DMS53 treated with DMSO at 0.1 percent for 48 hours (cell line): ENCODE data around the gene TLX2.
"Not testable (repeated sequence)": the region's sequence is repeated elsewhere in the genome, so short reads cannot be mapped to it uniquely, and the experiment has no call there.

ENCODE experiments used
- DNase-seq: peaks from one replicate; lab custom pipeline; 2025; ENCODE audit not compliant: unreplicated experiment; lab: John Stamatoyannopoulos, UW

Gene TLX2

DNA sequence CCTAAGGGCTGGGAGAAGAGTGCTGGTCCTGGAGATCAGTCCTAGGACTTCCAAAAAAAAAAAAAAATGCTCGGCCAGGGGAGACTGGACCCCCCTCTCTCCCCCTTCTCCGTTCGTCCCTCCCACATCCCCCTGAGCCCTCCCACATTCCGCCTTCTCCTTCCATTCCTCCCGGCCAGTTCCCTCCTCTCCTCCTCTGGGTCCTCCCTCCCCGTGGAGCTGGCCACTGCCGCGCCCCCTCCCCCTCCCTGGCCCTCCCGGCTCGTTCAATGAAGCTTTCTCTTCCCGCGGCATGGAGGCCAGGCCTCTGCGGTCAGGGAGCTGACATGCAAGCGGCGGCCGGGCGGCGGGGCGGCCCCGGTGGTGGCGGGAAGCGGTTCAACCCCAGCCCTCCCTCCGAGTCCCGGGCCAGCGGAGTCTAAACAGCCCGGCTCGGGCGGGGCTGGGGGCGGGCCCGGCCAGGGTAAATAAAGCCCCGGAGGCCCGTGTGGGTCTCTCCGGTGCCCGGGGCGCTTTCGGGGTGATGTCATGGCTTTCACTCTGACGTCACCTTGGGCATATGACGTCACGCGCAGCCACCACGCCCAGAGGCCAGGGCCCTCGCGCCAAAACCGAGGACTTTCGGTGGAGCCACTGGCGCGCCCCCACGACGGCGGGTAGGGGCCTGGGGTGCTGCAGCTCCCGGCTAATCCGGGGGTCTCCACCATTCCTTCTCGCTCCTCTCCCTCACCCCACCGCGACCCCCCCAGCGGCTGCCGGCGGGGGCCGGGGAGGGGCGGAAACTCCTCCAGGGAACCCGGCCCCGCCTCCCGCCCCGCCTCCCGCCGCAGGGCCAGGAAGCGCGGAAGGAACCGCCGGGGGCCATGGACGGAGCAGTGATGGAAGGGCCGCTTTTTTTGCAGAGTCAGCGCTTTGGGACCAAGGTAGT, 39.9 kb downstream of the TLX2 start, which contains the start of the genes DOK1 and LOXL3:
Gene DOK1, plus strand, starts transcription at position 829 of the 928 bp plus-strand sequence. Its CDS starts 35 bp downstream, at position 864.
Gene LOXL3, minus strand, starts transcription at position 51 of the 928 bp plus-strand sequence. CDS start 1,308 bp downstream, outside the sequence.
- DNase-seq, result peak; percentile 55

DNA sequence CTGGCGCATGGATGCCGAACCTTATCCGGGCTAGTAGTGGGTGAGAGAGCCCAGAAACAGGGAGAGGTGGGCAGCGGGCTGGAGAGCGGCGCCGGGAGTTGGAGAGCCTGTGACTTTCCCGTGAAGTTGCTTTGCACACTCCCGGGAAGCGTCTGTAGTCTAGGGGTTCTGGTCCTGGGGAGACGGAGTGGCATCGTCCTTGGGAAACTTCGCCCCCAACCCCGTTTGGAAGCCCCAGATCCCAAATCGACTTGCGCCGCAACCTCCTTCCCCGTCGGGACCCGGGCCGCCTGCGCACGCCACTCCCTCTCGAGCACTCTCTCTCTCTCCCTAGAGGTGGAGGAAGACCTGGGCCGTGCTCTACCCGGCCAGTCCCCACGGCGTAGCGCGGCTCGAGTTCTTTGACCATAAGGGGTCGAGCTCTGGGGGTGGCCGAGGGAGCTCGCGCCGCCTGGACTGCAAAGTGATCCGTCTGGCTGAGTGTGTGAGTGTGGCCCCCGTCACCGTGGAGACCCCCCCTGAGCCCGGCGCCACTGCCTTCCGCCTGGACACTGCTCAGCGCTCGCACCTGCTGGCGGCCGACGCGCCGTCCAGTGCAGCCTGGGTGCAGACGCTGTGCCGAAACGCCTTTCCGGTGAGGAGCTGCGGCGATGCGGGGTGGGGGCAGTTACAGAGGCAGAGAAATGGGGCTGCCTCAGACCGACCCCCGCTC, 40.7 kb downstream of the TLX2 start:
- DNase-seq, result peak; percentile 70

DNA sequence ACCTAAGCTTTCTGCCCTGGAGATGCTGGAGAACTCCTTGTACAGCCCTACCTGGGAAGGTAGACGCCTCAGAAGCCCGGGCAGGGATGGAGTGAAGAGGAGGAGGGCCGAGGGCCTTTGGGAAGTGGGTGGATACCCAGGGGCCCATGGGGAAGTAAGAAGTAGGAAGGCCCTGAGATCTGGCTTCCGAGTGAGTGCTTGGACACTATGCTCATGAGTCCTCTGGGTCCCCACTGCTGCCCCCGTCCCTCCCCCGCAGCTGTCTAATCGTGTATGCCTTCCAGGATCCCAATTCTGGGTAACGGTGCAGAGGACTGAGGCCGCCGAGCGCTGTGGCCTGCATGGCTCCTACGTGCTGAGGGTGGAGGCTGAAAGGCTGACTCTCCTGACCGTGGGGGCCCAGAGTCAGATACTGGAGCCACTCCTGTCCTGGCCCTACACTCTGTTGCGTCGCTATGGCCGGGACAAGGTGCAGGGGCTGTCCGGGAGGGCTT, 41.4 kb downstream of the TLX2 start:
- no peak for DNase-seq

- no peak for DNase-seq
Measured at GRCh38 chr2:74556159-74556558, 41.9 kb downstream of the TLX2 start.

- DNase-seq, result no peak
Measured at GRCh38 chr2:74556831-74557370, 42.7 kb downstream of the TLX2 start.

GRCh38 chr2:74558284-74559230, 44.3 kb downstream of the TLX2 start:
- no peak for DNase-seq

- no peak for DNase-seq
Measured at GRCh38 chr2:74559912-74560311, 45.7 kb downstream of the TLX2 start.

DNA sequence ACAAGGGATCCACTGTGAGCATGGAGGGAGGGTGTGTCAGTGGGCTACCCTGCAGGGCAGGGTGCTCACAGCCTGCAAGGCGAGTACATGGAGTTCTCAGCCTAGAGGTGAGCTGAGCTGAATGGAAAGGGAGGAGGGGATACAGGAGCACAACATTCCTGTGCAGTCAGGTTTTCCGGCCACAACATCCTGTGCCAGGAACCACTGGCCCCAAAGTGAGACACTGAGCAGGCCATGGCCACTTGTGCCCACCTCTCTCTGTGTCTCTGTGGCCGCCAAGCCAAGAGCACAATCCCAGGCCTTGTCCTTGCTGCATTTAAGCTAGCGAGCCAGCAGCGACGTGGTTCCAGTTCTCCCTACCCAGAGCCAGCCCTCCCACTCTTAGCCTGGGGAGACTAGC, 46.3 kb downstream of the TLX2 start:
- no peak for DNase-seq

DNA sequence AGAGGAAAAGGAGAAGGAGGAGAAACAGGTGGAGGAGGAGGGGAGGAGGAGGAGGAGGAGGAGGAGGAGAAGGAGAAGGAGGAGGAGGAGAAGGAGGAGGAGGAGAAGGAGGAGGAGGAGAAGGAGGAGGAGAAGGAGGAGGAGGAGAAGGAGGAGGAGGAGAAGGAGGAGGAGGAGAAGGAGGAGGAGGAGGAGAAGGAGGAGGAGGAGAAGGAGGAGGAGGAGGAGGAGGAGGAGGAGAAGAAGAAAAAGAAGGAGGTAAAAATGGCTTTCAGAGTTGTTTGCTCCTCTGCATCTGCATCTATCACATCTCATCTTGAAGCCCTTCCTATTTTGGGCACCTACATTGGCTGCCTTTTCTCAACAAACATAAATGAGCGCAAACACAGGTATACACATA, 46.8 kb downstream of the TLX2 start:
- DNase-seq, result not testable (repeated sequence)

- DNase-seq, result no peak
Measured at GRCh38 chr2:74562126-74562775, 48.0 kb downstream of the TLX2 start.

DNA sequence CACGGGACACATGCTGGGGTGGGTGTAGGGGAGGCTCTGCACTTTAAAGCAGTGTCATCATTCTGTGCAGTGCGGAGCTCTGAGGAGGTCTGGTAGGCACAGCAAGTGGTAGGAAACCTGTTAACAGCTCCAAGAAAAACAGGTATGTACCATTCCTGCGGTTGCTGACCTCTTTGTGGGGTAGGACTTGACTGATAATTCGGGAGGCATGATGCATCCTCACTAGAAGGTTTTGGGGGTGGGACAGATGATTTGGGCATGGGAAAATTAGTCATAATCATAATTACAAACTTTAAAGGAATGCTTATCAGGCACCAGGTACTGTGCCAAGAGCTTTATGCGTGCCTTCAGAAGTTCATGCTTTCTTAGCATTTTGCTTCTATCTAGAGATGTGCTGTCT, 50.0 kb downstream of the TLX2 start:
- DNase-seq, result no peak

- no peak for DNase-seq
Measured at GRCh38 chr2:74566076-74566753, 52.0 kb downstream of the TLX2 start.

DNA sequence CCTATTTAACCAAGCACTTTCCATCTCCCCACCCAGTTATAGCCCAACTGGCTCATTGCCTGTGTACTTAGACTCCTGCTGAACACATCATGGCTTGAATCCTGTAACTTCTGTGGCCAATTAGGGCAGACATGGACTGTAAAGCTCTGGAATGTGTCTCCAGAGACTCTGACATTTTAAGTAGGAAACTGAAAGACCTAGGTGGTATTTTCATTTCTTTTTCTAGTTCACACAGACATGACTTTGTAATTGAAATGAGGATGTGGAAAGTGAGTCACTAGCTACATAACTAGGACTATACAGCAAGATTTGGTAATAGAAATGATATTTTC, 52.5 kb downstream of the TLX2 start:
- DNase-seq, result no peak
